Measurements from ENCODE around the gene SH3GLB1. TPM values are rescaled to one million over a fixed set of nuclear protein-coding genes. Genes with fewer than 3 reads are reported as not detected.

Gene SH3GLB1
- total RNA-seq, 1 experiment from 2014 or later = 25.0 TPM

DNA sequence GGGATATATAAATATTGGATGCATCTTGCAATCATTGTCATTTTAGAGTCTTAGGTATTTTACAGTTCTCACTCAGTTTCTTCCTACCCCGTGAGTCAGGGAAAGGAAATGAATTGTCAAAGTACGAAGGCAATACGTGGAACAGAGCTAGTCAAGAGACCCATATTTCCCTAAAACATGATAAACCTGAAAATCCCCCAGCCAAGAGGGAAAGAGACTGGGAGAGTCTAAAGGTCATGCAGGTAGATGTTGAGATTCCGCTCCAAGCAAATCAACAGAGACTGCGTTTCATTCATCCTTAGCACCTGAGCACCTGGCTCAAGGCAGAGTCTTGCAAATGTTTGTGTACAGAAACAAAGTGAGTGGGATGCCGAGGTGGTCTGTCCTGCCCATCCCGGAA lies 58.0 kb downstream of the SH3GLB1 start:
- no peaks in the 10 kb centered on the region for H3K79me2 ChIP-seq (ENCODE audit: low read length)
- no peaks in the 10 kb centered on the region for H4K20me1 ChIP-seq (ENCODE audit: low read length)
- no peak overlapping the region for H3K4me3 ChIP-seq (ENCODE audit: low read length)
- intact Hi-C loops (cut with micrococcal nuclease) = no loop called here
- H3K36me3 ChIP-seq (ENCODE audit: low read depth, low read length) = no peaks in the 10 kb centered on the region
- TF ChIP-seq EZH2 (IDR thresholded peaks at IDR 0.05; ENCODE audit: low read length, unreplicated experiment) (no peak), EZH2phosphoT487 (IDR thresholded peaks at IDR 0.05; ENCODE audit: borderline replicate concordance, low read length) (no peak)
- TF ChIP-seq, protein P1, sequence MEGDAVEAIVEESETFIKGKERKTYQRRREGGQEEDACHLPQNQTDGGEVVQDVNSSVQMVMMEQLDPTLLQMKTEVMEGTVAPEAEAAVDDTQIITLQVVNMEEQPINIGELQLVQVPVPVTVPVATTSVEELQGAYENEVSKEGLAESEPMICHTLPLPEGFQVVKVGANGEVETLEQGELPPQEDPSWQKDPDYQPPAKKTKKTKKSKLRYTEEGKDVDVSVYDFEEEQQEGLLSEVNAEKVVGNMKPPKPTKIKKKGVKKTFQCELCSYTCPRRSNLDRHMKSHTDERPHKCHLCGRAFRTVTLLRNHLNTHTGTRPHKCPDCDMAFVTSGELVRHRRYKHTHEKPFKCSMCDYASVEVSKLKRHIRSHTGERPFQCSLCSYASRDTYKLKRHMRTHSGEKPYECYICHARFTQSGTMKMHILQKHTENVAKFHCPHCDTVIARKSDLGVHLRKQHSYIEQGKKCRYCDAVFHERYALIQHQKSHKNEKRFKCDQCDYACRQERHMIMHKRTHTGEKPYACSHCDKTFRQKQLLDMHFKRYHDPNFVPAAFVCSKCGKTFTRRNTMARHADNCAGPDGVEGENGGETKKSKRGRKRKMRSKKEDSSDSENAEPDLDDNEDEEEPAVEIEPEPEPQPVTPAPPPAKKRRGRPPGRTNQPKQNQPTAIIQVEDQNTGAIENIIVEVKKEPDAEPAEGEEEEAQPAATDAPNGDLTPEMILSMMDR (conservative IDR thresholded peaks at IDR 0.05; ENCODE audit: low read depth, low read length) = no peak
- no peak overlapping the region for H2AFZ ChIP-seq (ENCODE audit: low read length)
- CTCF ChIA-PET = interaction anchor here (0.6 kb wide), 1 partner anchor 11 kb away, joined by 3 read pairs; no protein-coding TSS in a partner anchor
- POLR2A ChIA-PET (ENCODE audit: unreplicated experiment) = no interaction called here
- no TSS peak for BruUV-seq (replicated peaks)
- H3F3A ChIP-seq (ENCODE audit: low read length, unreplicated experiment) = no peaks in the 10 kb centered on the region
- no peaks in the 10 kb centered on the region for H3K9me3 ChIP-seq (ENCODE audit: low read length)
- no peak overlapping the region for H3K4me2 ChIP-seq (ENCODE audit: low read length)
- H3K9ac ChIP-seq (ENCODE audit: low read length) = no peak overlapping the region
- H3K27me3 ChIP-seq (ENCODE audit: low read length) = no peaks in the 10 kb centered on the region
- H3K27ac ChIP-seq (ENCODE audit: low read length) = no peak overlapping the region
- H3K4me1 ChIP-seq (ENCODE audit: insufficient read depth, low read length) = 0 out of 2 replicates have a peak, but pooled peaks cover 8% of the 10 kb centered on the region
- H3K9me2 ChIP-seq (replicated peaks; ENCODE audit: low read length) = no peaks in the 10 kb centered on the region
- DNase-seq = no peak
- no peak for ATAC-seq

DNA sequence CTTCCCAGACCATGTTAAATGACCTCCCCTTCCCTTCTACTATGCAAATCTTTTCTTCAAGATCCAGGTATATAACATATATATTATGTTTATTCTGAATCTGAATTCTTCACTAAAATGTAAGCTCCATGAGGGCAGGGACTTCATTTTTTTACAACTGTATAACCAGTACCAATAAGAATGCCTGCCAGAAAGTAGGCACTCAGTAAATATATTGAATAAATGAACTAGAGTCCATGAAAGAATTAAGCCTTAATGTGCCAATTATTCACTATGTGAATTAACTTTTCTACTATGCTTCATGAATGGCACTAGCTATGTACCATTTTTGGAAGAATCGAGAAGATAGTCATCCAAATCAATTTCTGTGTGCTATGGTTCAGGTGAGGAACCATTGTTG lies 60.1 kb downstream of the SH3GLB1 start:
- no peaks in the 10 kb centered on the region for H3K4me1 ChIP-seq (ENCODE audit: insufficient read depth, low read length)
- no peaks in the 10 kb centered on the region for H3K36me3 ChIP-seq (ENCODE audit: low read depth, low read length)
- no peaks in the 10 kb centered on the region for H3F3A ChIP-seq (ENCODE audit: low read length, unreplicated experiment)
- H3K4me3 ChIP-seq (ENCODE audit: low read length) = no peak overlapping the region
- ChIA-PET CTCF (no interaction called here), POLR2A (ENCODE audit: unreplicated experiment) (no interaction called here)
- H4K20me1 ChIP-seq (ENCODE audit: low read length) = no peaks in the 10 kb centered on the region
- ATAC-seq = no peak
- intact Hi-C loops (cut with micrococcal nuclease) = no loop called here
- DNase-seq = no peak
- no peaks in the 10 kb centered on the region for H3K27me3 ChIP-seq (ENCODE audit: low read length)
- H2AFZ ChIP-seq (ENCODE audit: low read length) = no peak overlapping the region
- no peak overlapping the region for H3K4me2 ChIP-seq (ENCODE audit: low read length)
- BruUV-seq (replicated peaks) = no TSS peak
- TF ChIP-seq, protein P1 (conservative IDR thresholded peaks at IDR 0.05; ENCODE audit: low read depth, low read length) = no peak
- no peak for TF ChIP-seq EZH2 (IDR thresholded peaks at IDR 0.05; ENCODE audit: low read length, unreplicated experiment)
- no peak for TF ChIP-seq EZH2phosphoT487 (IDR thresholded peaks at IDR 0.05; ENCODE audit: borderline replicate concordance, low read length)
- no peaks in the 10 kb centered on the region for H3K9me2 ChIP-seq (replicated peaks; ENCODE audit: low read length)
- no peak overlapping the region for H3K27ac ChIP-seq (ENCODE audit: low read length)
- H3K79me2 ChIP-seq (ENCODE audit: low read length) = no peaks in the 10 kb centered on the region
- H3K9ac ChIP-seq (ENCODE audit: low read length) = no peak overlapping the region
- no peaks in the 10 kb centered on the region for H3K9me3 ChIP-seq (ENCODE audit: low read length)

DNA sequence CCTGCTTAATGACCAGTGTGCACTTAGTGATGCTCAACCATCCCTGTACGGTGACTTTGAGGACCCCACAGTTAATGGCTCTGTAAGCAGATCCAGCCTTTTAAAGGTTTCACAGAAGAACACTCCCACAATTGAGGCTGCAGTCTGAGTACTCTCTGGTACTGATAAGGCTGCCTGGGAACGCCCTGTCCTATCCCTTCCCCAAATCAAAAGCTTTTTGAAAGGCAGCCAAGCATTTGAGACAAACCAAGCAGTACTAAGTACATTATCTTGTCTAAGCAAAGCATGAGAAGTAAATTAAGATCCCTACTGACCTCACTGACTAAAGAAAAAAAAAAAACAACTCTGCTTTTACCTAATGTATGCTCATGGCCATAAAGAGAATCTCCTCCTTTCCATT lies 60.7 kb downstream of the SH3GLB1 start:
- Histone ChIP-seq H3K27me3 (ENCODE audit: low read length) (no peaks in the 10 kb centered on the region), H4K20me1 (ENCODE audit: low read length) (no peaks in the 10 kb centered on the region), H3K36me3 (ENCODE audit: low read depth, low read length) (no peaks in the 10 kb centered on the region), H3K4me1 (ENCODE audit: insufficient read depth, low read length) (no peaks in the 10 kb centered on the region), H3K9ac (ENCODE audit: low read length) (no peak overlapping the region), H3K4me3 (ENCODE audit: low read length) (no peak overlapping the region), H3K9me2 (replicated peaks; ENCODE audit: low read length) (no peaks in the 10 kb centered on the region), H3F3A (ENCODE audit: low read length, unreplicated experiment) (no peaks in the 10 kb centered on the region), H3K9me3 (ENCODE audit: low read length) (no peaks in the 10 kb centered on the region), H3K27ac (ENCODE audit: low read length) (no peak overlapping the region), H3K79me2 (ENCODE audit: low read length) (no peaks in the 10 kb centered on the region), H2AFZ (ENCODE audit: low read length) (no peak overlapping the region), H3K4me2 (ENCODE audit: low read length) (no peak overlapping the region)
- CTCF ChIA-PET = no interaction called here
- POLR2A ChIA-PET (ENCODE audit: unreplicated experiment) = no interaction called here
- DNase-seq = no peak
- intact Hi-C loops (cut with micrococcal nuclease) = no loop called here
- TF ChIP-seq EZH2phosphoT487 (IDR thresholded peaks at IDR 0.05; ENCODE audit: borderline replicate concordance, low read length) (no peak), EZH2 (IDR thresholded peaks at IDR 0.05; ENCODE audit: low read length, unreplicated experiment) (no peak)
- TF ChIP-seq, protein P1 (conservative IDR thresholded peaks at IDR 0.05; ENCODE audit: low read depth, low read length) = no peak
- no TSS peak for BruUV-seq (replicated peaks)
- no peak for ATAC-seq
